Vagina (tissue), 2 donors: ENCODE measurements around the gene IL6ST. TPM values are rescaled to one million over a fixed set of nuclear protein-coding genes. Genes with fewer than 3 reads are reported as not detected.

ENCODE experiments used
- DNase-seq, 2 donors: peaks; one replicate each; pipeline ENCODE4 v3.0.0-alpha.2; 2017; ENCODE audit errors: extremely low spot score in 2 of 2
- H3K27ac ChIP-seq: fragments of 200-600 bp; sonication (generic); one replicate; pipeline ENCODE4 v1.5.1; 2019
- H3K27me3 ChIP-seq: fragments of 200-600 bp; sonication (generic); one replicate; pipeline ENCODE4 v1.5.1; 2019
- H3K36me3 ChIP-seq, 2 donors: fragments of 200-600 bp; sonication (generic); one replicate each; pipeline ENCODE4 v1.5.1; 2017 to 2019
- H3K4me1 ChIP-seq: fragments of 200-600 bp; sonication (generic); one replicate; pipeline ENCODE4 v1.5.1; 2019
- H3K4me3 ChIP-seq, 2 donors: fragments of 200-600 bp; sonication (generic); 1 replicate in 1 of 2; 2 replicates in 1 of 2; pipeline ENCODE4 v1.5.1; 2016 to 2019
- H3K9me3 ChIP-seq: fragments of 200-600 bp; sonication (generic); one replicate; pipeline ENCODE4 v1.5.1; 2019
- POLR2A ChIP-seq, 2 donors: fragments of 450-650 bp; IDR thresholded peaks; one replicate each; pipeline ENCODE4 v1.6.1; 2017; ENCODE audit warnings: antibody characterized with exemption in 2 of 2, mild to moderate bottlenecking in 2 of 2, moderate library complexity in 2 of 2
- POLR2AphosphoS5 ChIP-seq, 2 donors: sonication (generic); formaldehyde crosslinking; IDR thresholded peaks; one replicate each; pipeline ENCODE4 v1.9.0; 2017; ENCODE audit warnings: antibody characterized with exemption in 2 of 2, mild to moderate bottlenecking in 2 of 2, low read depth in 1 of 2; ENCODE audit not compliant: insufficient read depth in 1 of 2
- intact Hi-C: fragments of 100-400 bp; cut with DNase I; formaldehyde crosslinking; loops from one replicate; pipeline ENCODE4 v1.15.1; 2023
- total RNA-seq: library from RNA; depleted of rRNA; stranded (reverse); fragments of >200 nt; gene quantifications from one replicate; pipeline ENCODE4 v1.2.3, GENCODE V29; 2016
- TF ChIP-seq, protein P1 (sequence below), 3 experiments: fragments of 450-650 bp in 2 of 3; fragments of 200-600 bp in 1 of 3; sonication (generic) in 1 of 3; IDR thresholded peaks; one replicate each; pipeline ENCODE4 v1.5.1; 2017 to 2019; ENCODE audit warnings: antibody characterized with exemption in 3 of 3, mild to moderate bottlenecking in 2 of 3, moderate library complexity in 2 of 3

Gene IL6ST
- total RNA-seq, 1 donor from 2014 or later, result 312 TPM

DNA sequence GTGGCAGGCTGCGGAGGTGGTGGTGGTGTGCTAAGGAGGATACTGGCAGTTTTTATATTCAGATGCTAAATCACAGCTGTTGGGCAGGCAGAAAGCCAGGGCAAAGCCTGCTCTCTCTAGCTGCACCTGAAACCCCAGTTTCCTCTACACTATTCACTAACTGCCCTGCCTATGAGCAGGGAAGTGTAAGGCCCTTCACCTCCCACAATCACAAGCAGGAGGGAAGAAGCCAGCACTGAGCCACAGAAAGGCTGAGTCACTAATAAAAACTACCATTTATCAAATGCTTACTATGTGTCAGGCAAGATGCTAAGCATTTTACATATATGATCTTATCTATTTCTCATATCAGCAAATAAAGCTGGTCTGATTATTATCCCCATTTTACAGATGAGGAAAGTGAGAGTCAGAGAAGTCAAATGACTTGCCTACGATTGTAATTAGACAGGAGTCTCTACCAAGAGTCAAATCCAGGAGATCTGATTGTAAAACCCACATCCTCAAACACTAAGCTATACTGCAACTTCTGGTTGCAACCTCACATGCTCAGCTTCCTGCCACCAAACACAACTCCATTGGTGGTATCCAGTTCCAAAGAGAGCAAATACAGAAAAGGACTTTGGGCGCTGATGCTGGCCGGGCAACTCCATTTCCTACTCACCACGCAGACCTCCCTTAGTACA, 17.7 kb upstream of the IL6ST start:
- Histone ChIP-seq H3K27me3 (no peaks in the 10 kb centered on the region), H3K4me3 (no peak overlapping the region), H3K4me1 (peaks cover 25% of the 10 kb centered on the region), H3K9me3 (no peaks in the 10 kb centered on the region), H3K27ac (peak overlapping the region; percentile 59), H3K36me3 (no peaks in the 10 kb centered on the region)
- DNase-seq, result no peak
- intact Hi-C loops, result no loop called here
- TF ChIP-seq POLR2A (IDR thresholded peaks at IDR 0.05) (no peak), POLR2AphosphoS5 (IDR thresholded peaks at IDR 0.05; ENCODE audit: insufficient read depth in 1 of 2, low read depth in 1 of 2) (no peak)
- TF ChIP-seq, protein P1, sequence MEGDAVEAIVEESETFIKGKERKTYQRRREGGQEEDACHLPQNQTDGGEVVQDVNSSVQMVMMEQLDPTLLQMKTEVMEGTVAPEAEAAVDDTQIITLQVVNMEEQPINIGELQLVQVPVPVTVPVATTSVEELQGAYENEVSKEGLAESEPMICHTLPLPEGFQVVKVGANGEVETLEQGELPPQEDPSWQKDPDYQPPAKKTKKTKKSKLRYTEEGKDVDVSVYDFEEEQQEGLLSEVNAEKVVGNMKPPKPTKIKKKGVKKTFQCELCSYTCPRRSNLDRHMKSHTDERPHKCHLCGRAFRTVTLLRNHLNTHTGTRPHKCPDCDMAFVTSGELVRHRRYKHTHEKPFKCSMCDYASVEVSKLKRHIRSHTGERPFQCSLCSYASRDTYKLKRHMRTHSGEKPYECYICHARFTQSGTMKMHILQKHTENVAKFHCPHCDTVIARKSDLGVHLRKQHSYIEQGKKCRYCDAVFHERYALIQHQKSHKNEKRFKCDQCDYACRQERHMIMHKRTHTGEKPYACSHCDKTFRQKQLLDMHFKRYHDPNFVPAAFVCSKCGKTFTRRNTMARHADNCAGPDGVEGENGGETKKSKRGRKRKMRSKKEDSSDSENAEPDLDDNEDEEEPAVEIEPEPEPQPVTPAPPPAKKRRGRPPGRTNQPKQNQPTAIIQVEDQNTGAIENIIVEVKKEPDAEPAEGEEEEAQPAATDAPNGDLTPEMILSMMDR (IDR thresholded peaks at IDR 0.05), result no peak

GRCh38 chr5:56011835-56012234, 17.1 kb upstream of the IL6ST start:
- Histone ChIP-seq H3K9me3 (no peaks in the 10 kb centered on the region), H3K27ac (peak overlapping the region; percentile 59), H3K27me3 (no peaks in the 10 kb centered on the region), H3K4me3 (no peak overlapping the region), H3K4me1 (peaks cover 25% of the 10 kb centered on the region), H3K36me3 (no peaks in the 10 kb centered on the region)
- no peak for DNase-seq
- TF ChIP-seq POLR2AphosphoS5 (IDR thresholded peaks at IDR 0.05; ENCODE audit: insufficient read depth in 1 of 2, low read depth in 1 of 2) (peak in 1 of 2 donors; percentile 12), POLR2A (IDR thresholded peaks at IDR 0.05) (no peak)
- intact Hi-C loops, result no loop called here

GRCh38 chr5:56010431-56010830, 15.7 kb upstream of the IL6ST start:
- TF ChIP-seq POLR2A (IDR thresholded peaks at IDR 0.05) (no peak), POLR2AphosphoS5 (IDR thresholded peaks at IDR 0.05; ENCODE audit: insufficient read depth in 1 of 2, low read depth in 1 of 2) (no peak)
- TF ChIP-seq, protein P1 (IDR thresholded peaks at IDR 0.05), result no peak
- intact Hi-C loops, result no loop called here
- Histone ChIP-seq H3K4me1 (peaks cover 25% of the 10 kb centered on the region), H3K27me3 (no peaks in the 10 kb centered on the region), H3K9me3 (no peaks in the 10 kb centered on the region), H3K36me3 (no peaks in the 10 kb centered on the region), H3K4me3 (no peak overlapping the region), H3K27ac (no peak overlapping the region)
- no peak for DNase-seq

DNA sequence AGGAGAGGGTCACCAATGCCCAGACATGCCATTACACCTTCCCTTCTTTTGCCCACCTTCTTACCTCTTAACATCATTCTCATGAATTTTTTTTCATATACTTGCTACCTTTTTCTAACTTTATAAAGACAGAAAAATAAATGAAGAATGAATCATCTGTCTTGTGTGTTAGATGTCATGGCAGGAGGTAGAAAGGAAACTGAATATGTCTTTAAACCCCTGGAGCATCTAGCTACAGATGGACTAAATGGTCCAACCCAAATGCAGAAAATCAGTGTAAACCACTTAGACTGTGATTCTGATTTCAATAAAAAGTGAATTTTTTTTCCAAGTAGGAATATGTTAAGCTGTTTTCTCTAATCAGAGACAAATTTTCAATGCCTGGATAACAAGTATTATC, 11.8 kb upstream of the IL6ST start:
- DNase-seq, result no peak
- Histone ChIP-seq H3K27ac (no peak overlapping the region), H3K27me3 (no peaks in the 10 kb centered on the region), H3K4me1 (peaks cover 17% of the 10 kb centered on the region), H3K4me3 (no peak overlapping the region), H3K9me3 (no peaks in the 10 kb centered on the region), H3K36me3 (no peaks in the 10 kb centered on the region)
- intact Hi-C loops, result no loop called here
- TF ChIP-seq POLR2AphosphoS5 (IDR thresholded peaks at IDR 0.05; ENCODE audit: insufficient read depth in 1 of 2, low read depth in 1 of 2) (no peak), POLR2A (IDR thresholded peaks at IDR 0.05) (no peak)
- TF ChIP-seq, protein P1 (IDR thresholded peaks at IDR 0.05), result no peak

- Histone ChIP-seq H3K27ac (no peak overlapping the region), H3K4me3 (no peak overlapping the region), H3K4me1 (peaks cover 12% of the 10 kb centered on the region), H3K27me3 (no peaks in the 10 kb centered on the region), H3K36me3 (no peaks in the 10 kb centered on the region), H3K9me3 (no peaks in the 10 kb centered on the region)
- no peak for TF ChIP-seq POLR2A (IDR thresholded peaks at IDR 0.05)
- no peak for TF ChIP-seq POLR2AphosphoS5 (IDR thresholded peaks at IDR 0.05; ENCODE audit: insufficient read depth in 1 of 2, low read depth in 1 of 2)
- TF ChIP-seq, protein P1 (IDR thresholded peaks at IDR 0.05), result no peak
- intact Hi-C loops, result no loop called here
- no peak for DNase-seq
These were observed 11.3 kb upstream of the IL6ST start for GRCh38 chr5:56006094-56006493.
